Measurements from ENCODE around the gene PCYT1A. TPM values are rescaled to one million over a fixed set of nuclear protein-coding genes. Genes with fewer than 3 reads are reported as not detected.
"Not testable (repeated sequence)": the region's sequence is repeated elsewhere in the genome, so short reads cannot be mapped to it uniquely, and the experiment has no call there.

PCYT1A gene
- polyA plus RNA-seq, 1 donor (not counting 4 experiments of a cell fraction or from before 2014, with no cell fraction given): 108 TPM

GRCh38 chr3:196315821-196316220 lies 28.3 kb upstream of the PCYT1A start:
- Histone ChIP-seq H3K9ac (ENCODE audit: control insufficient read depth, extremely low read depth, insufficient read depth, low read length) (no peak overlapping the region), H3K79me2 (ENCODE audit: control insufficient read depth, insufficient read depth, low read length) (peaks cover 7% of the 10 kb centered on the region), H3K9me3 (ENCODE audit: control insufficient read depth, low read depth, low read length) (no peaks in the 10 kb centered on the region), H3K36me3 (ENCODE audit: control insufficient read depth in 2 of 2, extremely low read depth in 1 of 2, insufficient read depth in 2 of 2, low read length in 2 of 2) (no peaks in the 10 kb centered on the region), H3K27ac (ENCODE audit: control insufficient read depth, insufficient read depth, low read length) (no peak overlapping the region), H3K27me3 (ENCODE audit: control insufficient read depth, extremely low read depth, insufficient read depth, low read length) (no peaks in the 10 kb centered on the region), H2AFZ (ENCODE audit: control insufficient read depth, low read length) (no peak overlapping the region), H3K4me1 (ENCODE audit: control insufficient read depth, extremely low read depth, insufficient read depth, low read length) (peaks cover 31% of the 10 kb centered on the region), H3K4me2 (ENCODE audit: control insufficient read depth, extremely low read depth, insufficient read depth, low read depth, low read length) (peak overlapping the region; percentile 46), H4K20me1 (ENCODE audit: control insufficient read depth, extremely low read depth, insufficient read depth, low read length) (no peaks in the 10 kb centered on the region), H3K4me3 (ENCODE audit: control insufficient read depth in 2 of 3, extremely low read depth in 1 of 3, insufficient read depth in 2 of 3, low read depth in 1 of 3, low read length in 3 of 3) (no peak overlapping the region), H3K9me1 (ENCODE audit: control insufficient read depth, extremely low read depth, insufficient read depth, low read length) (no peaks in the 10 kb centered on the region)
- DNase-seq (ENCODE audit: low read depth, low spot score) (no peak), FAIRE-seq (no peak)
- dilution Hi-C loops (cut with MboI; ENCODE audit: extremely low pct_ligation_motif_present, low sequenced_read_pairs): no loop called here
- TF ChIP-seq, protein P1, sequence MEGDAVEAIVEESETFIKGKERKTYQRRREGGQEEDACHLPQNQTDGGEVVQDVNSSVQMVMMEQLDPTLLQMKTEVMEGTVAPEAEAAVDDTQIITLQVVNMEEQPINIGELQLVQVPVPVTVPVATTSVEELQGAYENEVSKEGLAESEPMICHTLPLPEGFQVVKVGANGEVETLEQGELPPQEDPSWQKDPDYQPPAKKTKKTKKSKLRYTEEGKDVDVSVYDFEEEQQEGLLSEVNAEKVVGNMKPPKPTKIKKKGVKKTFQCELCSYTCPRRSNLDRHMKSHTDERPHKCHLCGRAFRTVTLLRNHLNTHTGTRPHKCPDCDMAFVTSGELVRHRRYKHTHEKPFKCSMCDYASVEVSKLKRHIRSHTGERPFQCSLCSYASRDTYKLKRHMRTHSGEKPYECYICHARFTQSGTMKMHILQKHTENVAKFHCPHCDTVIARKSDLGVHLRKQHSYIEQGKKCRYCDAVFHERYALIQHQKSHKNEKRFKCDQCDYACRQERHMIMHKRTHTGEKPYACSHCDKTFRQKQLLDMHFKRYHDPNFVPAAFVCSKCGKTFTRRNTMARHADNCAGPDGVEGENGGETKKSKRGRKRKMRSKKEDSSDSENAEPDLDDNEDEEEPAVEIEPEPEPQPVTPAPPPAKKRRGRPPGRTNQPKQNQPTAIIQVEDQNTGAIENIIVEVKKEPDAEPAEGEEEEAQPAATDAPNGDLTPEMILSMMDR (optimal IDR thresholded peaks at IDR 0.05 in 1 of 3, IDR thresholded peaks at IDR 0.05 in 1 of 3, conservative IDR thresholded peaks at IDR 0.05 in 1 of 3; ENCODE audit: extremely low read depth in 1 of 3, insufficient read depth in 2 of 3, low read length in 3 of 3): no peak
- no peak for TF ChIP-seq EZH2 (IDR thresholded peaks at IDR 0.05; ENCODE audit: low read length)

DNA sequence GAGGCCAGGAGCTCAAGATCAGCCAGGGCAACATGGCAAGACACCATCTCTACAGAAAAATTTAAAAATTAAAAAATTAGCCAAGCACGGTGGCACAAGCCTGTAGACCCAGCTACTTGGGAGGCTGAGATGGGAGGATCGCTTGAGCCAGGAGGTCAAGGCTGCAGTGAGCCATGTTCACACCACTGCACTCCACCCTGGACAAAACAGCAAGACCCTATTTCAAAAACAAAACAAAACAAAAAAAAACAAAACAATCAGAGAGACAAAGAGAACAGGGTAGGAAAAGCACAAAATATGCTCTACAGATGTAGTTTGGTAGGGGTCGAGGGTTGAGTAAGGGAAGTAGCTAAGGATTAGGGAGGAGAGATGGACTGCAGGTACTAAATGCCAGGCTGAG lies 27.1 kb upstream of the PCYT1A start:
- no peaks in the 10 kb centered on the region for H3K9me1 ChIP-seq (ENCODE audit: control insufficient read depth, extremely low read depth, insufficient read depth, low read length)
- H3K4me2 ChIP-seq (ENCODE audit: control insufficient read depth, extremely low read depth, insufficient read depth, low read depth, low read length): no peak overlapping the region
- H3K79me2 ChIP-seq (ENCODE audit: control insufficient read depth, insufficient read depth, low read length): peaks cover 7% of the 10 kb centered on the region
- no peaks in the 10 kb centered on the region for H3K9me3 ChIP-seq (ENCODE audit: control insufficient read depth, low read depth, low read length)
- no peaks in the 10 kb centered on the region for H3K27me3 ChIP-seq (ENCODE audit: control insufficient read depth, extremely low read depth, insufficient read depth, low read length)
- dilution Hi-C loops (cut with MboI; ENCODE audit: extremely low pct_ligation_motif_present, low sequenced_read_pairs): no loop called here
- no peaks in the 10 kb centered on the region for H4K20me1 ChIP-seq (ENCODE audit: control insufficient read depth, extremely low read depth, insufficient read depth, low read length)
- H3K9ac ChIP-seq (ENCODE audit: control insufficient read depth, extremely low read depth, insufficient read depth, low read length): no peak overlapping the region
- H3K27ac ChIP-seq (ENCODE audit: control insufficient read depth, insufficient read depth, low read length): no peak overlapping the region
- no peak overlapping the region for H2AFZ ChIP-seq (ENCODE audit: control insufficient read depth, low read length)
- no peak for TF ChIP-seq EZH2 (IDR thresholded peaks at IDR 0.05; ENCODE audit: low read length)
- TF ChIP-seq, protein P1 (optimal IDR thresholded peaks at IDR 0.05 in 1 of 3, IDR thresholded peaks at IDR 0.05 in 1 of 3, conservative IDR thresholded peaks at IDR 0.05 in 1 of 3; ENCODE audit: extremely low read depth in 1 of 3, insufficient read depth in 2 of 3, low read length in 3 of 3): no peak
- FAIRE-seq (no peak), DNase-seq (ENCODE audit: low read depth, low spot score) (no peak)
- H3K36me3 ChIP-seq (ENCODE audit: control insufficient read depth in 2 of 2, extremely low read depth in 1 of 2, insufficient read depth in 2 of 2, low read length in 2 of 2): no peaks in the 10 kb centered on the region
- H3K4me1 ChIP-seq (ENCODE audit: control insufficient read depth, extremely low read depth, insufficient read depth, low read length): peaks cover 20% of the 10 kb centered on the region
- H3K4me3 ChIP-seq (ENCODE audit: control insufficient read depth in 2 of 3, extremely low read depth in 1 of 3, insufficient read depth in 2 of 3, low read depth in 1 of 3, low read length in 3 of 3): no peak overlapping the region

GRCh38 chr3:196314086-196314485 lies 26.6 kb upstream of the PCYT1A start:
- H3K4me2 ChIP-seq (ENCODE audit: control insufficient read depth, extremely low read depth, insufficient read depth, low read depth, low read length); H3K9me1 ChIP-seq (ENCODE audit: control insufficient read depth, extremely low read depth, insufficient read depth, low read length): not testable (repeated sequence)

DNA sequence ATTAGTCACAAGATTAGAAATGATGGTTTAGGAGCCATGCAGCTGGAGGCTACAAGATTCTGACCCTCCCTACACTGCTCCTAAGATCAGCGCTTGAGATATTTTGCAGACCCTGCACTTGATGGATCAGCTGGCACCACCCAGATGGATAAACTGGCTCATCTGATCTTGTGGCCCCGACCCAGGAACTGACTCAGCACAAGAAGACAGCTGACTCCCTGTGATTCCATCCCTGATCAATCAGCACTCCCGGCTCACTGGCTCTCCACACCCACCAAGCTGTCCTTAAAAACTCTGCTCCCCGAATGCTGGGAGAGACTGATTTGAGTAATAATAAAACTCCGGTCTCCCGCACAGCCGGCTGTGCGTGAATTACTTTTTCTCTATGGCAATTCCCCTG lies 15.4 kb upstream of the PCYT1A start:
- dilution Hi-C loops (cut with MboI; ENCODE audit: extremely low pct_ligation_motif_present, low sequenced_read_pairs); FAIRE-seq; H3K36me3 ChIP-seq (ENCODE audit: control insufficient read depth in 2 of 2, extremely low read depth in 1 of 2, insufficient read depth in 2 of 2, low read length in 2 of 2); H3K27me3 ChIP-seq (ENCODE audit: control insufficient read depth, extremely low read depth, insufficient read depth, low read length); H3K79me2 ChIP-seq (ENCODE audit: control insufficient read depth, insufficient read depth, low read length); H3K27ac ChIP-seq (ENCODE audit: control insufficient read depth, insufficient read depth, low read length); DNase-seq (ENCODE audit: low read depth, low spot score); H3K9ac ChIP-seq (ENCODE audit: control insufficient read depth, extremely low read depth, insufficient read depth, low read length); H4K20me1 ChIP-seq (ENCODE audit: control insufficient read depth, extremely low read depth, insufficient read depth, low read length); H3K9me1 ChIP-seq (ENCODE audit: control insufficient read depth, extremely low read depth, insufficient read depth, low read length); H3K4me3 ChIP-seq (ENCODE audit: control insufficient read depth in 2 of 3, extremely low read depth in 1 of 3, insufficient read depth in 2 of 3, low read depth in 1 of 3, low read length in 3 of 3); H3K4me2 ChIP-seq (ENCODE audit: control insufficient read depth, extremely low read depth, insufficient read depth, low read depth, low read length); H3K4me1 ChIP-seq (ENCODE audit: control insufficient read depth, extremely low read depth, insufficient read depth, low read length); H3K9me3 ChIP-seq (ENCODE audit: control insufficient read depth, low read depth, low read length); H2AFZ ChIP-seq (ENCODE audit: control insufficient read depth, low read length): not testable (repeated sequence)

More at GRCh38 chr3:196314086-196314485, 26.6 kb upstream of the PCYT1A start:
- H3K9me3 ChIP-seq (ENCODE audit: control insufficient read depth, low read depth, low read length); dilution Hi-C loops (cut with MboI; ENCODE audit: extremely low pct_ligation_motif_present, low sequenced_read_pairs); H3K36me3 ChIP-seq (ENCODE audit: control insufficient read depth in 2 of 2, extremely low read depth in 1 of 2, insufficient read depth in 2 of 2, low read length in 2 of 2); H3K27me3 ChIP-seq (ENCODE audit: control insufficient read depth, extremely low read depth, insufficient read depth, low read length); H4K20me1 ChIP-seq (ENCODE audit: control insufficient read depth, extremely low read depth, insufficient read depth, low read length); FAIRE-seq; H2AFZ ChIP-seq (ENCODE audit: control insufficient read depth, low read length); H3K27ac ChIP-seq (ENCODE audit: control insufficient read depth, insufficient read depth, low read length); H3K4me3 ChIP-seq (ENCODE audit: control insufficient read depth in 2 of 3, extremely low read depth in 1 of 3, insufficient read depth in 2 of 3, low read depth in 1 of 3, low read length in 3 of 3); H3K79me2 ChIP-seq (ENCODE audit: control insufficient read depth, insufficient read depth, low read length); DNase-seq (ENCODE audit: low read depth, low spot score); H3K9ac ChIP-seq (ENCODE audit: control insufficient read depth, extremely low read depth, insufficient read depth, low read length): not testable (repeated sequence)
- H3K4me1 ChIP-seq (ENCODE audit: control insufficient read depth, extremely low read depth, insufficient read depth, low read length): peaks cover 16% of the 10 kb centered on the region

Data from keratinocyte (primary cell).